Natural killer cell (primary cell): ENCODE measurements around the gene TRIM3. TPM values are rescaled to one million over a fixed set of nuclear protein-coding genes. Genes with fewer than 3 reads are reported as not detected.

Experiments used
- ATAC-seq, 3 donors: fragments of 150-1000 bp in 2 of 3; fragments of 200-7000 bp in 1 of 3; cut with Tn5 transposase; 1 replicate in 1 of 3; 2 replicates in 2 of 3; pipeline ENCODE4 v1.10.0; 2021; ENCODE audit warnings: mild to moderate bottlenecking in 2 of 3, moderate library complexity in 2 of 3
- DNase-seq, 2 donors: peaks; one replicate each; pipeline versions ENCODE4 v3.0.0 to v3.0.0-alpha.2; 2013 to 2021; ENCODE audit warnings: mixed read lengths in 1 of 2
- H3K27ac ChIP-seq: one replicate; pipeline ENCODE4 v1.5.1; 2013; ENCODE audit warnings: mild to moderate bottlenecking, low read length
- H3K27me3 ChIP-seq: one replicate; pipeline ENCODE4 v1.6.1; 2013; ENCODE audit warnings: low read length; ENCODE audit not compliant: control insufficient read depth, insufficient read depth
- H3K36me3 ChIP-seq: one replicate; pipeline ENCODE4 v1.6.1; 2013; ENCODE audit warnings: low read length; ENCODE audit not compliant: control insufficient read depth, insufficient read depth
- H3K4me1 ChIP-seq: one replicate; pipeline ENCODE4 v1.6.1; 2013; ENCODE audit warnings: low read length; ENCODE audit not compliant: control insufficient read depth, insufficient read depth
- H3K4me3 ChIP-seq: one replicate; pipeline ENCODE4 v1.5.1; 2013; ENCODE audit warnings: low read length
- H3K9me3 ChIP-seq: one replicate; pipeline ENCODE4 v1.6.1; 2013; ENCODE audit warnings: low read length; ENCODE audit not compliant: control insufficient read depth, insufficient read depth
- H3K27ac Mint-ChIP-seq, 2 donors: one replicate each; pipeline ENCODE4 v1.8.0; 2022; ENCODE audit warnings: mild to moderate bottlenecking in 2 of 2, mixed read lengths in 2 of 2, moderate library complexity in 1 of 2
- H3K27me3 Mint-ChIP-seq, 2 donors: one replicate each; pipeline ENCODE4 v1.8.0; 2022; ENCODE audit warnings: low read depth in 2 of 2, mixed read lengths in 2 of 2
- H3K36me3 Mint-ChIP-seq: one replicate; pipeline ENCODE4 v1.8.0; 2022; ENCODE audit warnings: mixed read lengths
- H3K4me1 Mint-ChIP-seq, 2 donors: one replicate each; pipeline ENCODE4 v1.8.0; 2022; ENCODE audit warnings: mixed read lengths in 2 of 2
- H3K4me3 Mint-ChIP-seq: one replicate; pipeline ENCODE4 v1.8.0; 2022; ENCODE audit warnings: mild to moderate bottlenecking, moderate library complexity, mixed read lengths
- H3K9me3 Mint-ChIP-seq, 2 donors: one replicate each; pipeline ENCODE4 v1.8.0; 2022; ENCODE audit warnings: mixed read lengths in 2 of 2
- WGBS: methylation state at CpG from one replicate; pipeline ENCODE4 v1.1.7; 2013; ENCODE audit warnings: missing lambda C conversion rate; ENCODE audit not compliant: insufficient coverage; 5-methylcytosine and 5-hydroxymethylcytosine counted together
- intact Hi-C: fragments of 100-400 bp; cut with micrococcal nuclease; formaldehyde crosslinking; loops from one replicate; pipeline ENCODE4 v1.14.2; 2022
- total RNA-seq, 4 donors: library from RNA; stranded (reverse); fragments of 120-200 nt in 1 of 4; gene quantifications; one replicate each; pipeline versions ENCODE4 v1.2.3 to v1.2.4, GENCODE V29; 2013 to 2022
- TF ChIP-seq, protein P1 (sequence below): fragments of 200-600 bp; IDR thresholded peaks from one replicate; pipeline ENCODE4 v1.8.0; 2022; ENCODE audit warnings: antibody characterized with exemption

Gene TRIM3
- total RNA-seq, 3 donors from 2014 or later (not counting 1 experiment from before 2014, with no cell fraction given), result 26.4 to 30.9 (median 26.5) TPM

GRCh38 chr11:6486256-6486655, 12.5 kb upstream of the TRIM3 start:
- no peak overlapping the region for H3K27ac ChIP-seq
- intact Hi-C loops, result no loop called here
- no peaks in the 10 kb centered on the region for H3K27me3 ChIP-seq
- Mint-ChIP-seq H3K4me3 (no peak overlapping the region), H3K27me3 (no peaks in the 10 kb centered on the region), H3K36me3 (no peaks in the 10 kb centered on the region), H3K27ac (no peak overlapping the region), H3K4me1 (peaks cover 15 to 31% of the 10 kb centered on the region in 2 donors), H3K9me3 (no peaks in the 10 kb centered on the region)
- DNase-seq (no peak), ATAC-seq (no peak)
- peaks cover 45% of the 10 kb centered on the region for H3K36me3 ChIP-seq
- H3K4me1 ChIP-seq, result peaks cover 12% of the 10 kb centered on the region
- TF ChIP-seq, protein P1, sequence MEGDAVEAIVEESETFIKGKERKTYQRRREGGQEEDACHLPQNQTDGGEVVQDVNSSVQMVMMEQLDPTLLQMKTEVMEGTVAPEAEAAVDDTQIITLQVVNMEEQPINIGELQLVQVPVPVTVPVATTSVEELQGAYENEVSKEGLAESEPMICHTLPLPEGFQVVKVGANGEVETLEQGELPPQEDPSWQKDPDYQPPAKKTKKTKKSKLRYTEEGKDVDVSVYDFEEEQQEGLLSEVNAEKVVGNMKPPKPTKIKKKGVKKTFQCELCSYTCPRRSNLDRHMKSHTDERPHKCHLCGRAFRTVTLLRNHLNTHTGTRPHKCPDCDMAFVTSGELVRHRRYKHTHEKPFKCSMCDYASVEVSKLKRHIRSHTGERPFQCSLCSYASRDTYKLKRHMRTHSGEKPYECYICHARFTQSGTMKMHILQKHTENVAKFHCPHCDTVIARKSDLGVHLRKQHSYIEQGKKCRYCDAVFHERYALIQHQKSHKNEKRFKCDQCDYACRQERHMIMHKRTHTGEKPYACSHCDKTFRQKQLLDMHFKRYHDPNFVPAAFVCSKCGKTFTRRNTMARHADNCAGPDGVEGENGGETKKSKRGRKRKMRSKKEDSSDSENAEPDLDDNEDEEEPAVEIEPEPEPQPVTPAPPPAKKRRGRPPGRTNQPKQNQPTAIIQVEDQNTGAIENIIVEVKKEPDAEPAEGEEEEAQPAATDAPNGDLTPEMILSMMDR, result no peak
- 86% methylated on average over 3 of the region's 3 CpGs for WGBS
- no peaks in the 10 kb centered on the region for H3K9me3 ChIP-seq
- H3K4me3 ChIP-seq, result no peak overlapping the region

- Mint-ChIP-seq H3K4me3 (no peak overlapping the region), H3K36me3 (no peaks in the 10 kb centered on the region), H3K4me1 (peaks cover 21 to 37% of the 10 kb centered on the region in 2 donors), H3K27ac (no peak overlapping the region), H3K9me3 (no peaks in the 10 kb centered on the region), H3K27me3 (no peaks in the 10 kb centered on the region)
- Histone ChIP-seq H3K9me3 (no peaks in the 10 kb centered on the region), H3K4me1 (peaks cover 16% of the 10 kb centered on the region), H3K4me3 (no peak overlapping the region), H3K36me3 (peaks cover 45% of the 10 kb centered on the region), H3K27me3 (no peaks in the 10 kb centered on the region), H3K27ac (no peak overlapping the region)
- DNase-seq (no peak), ATAC-seq (no peak)
- 98% methylated on average over 3 of the region's 3 CpGs for WGBS
- TF ChIP-seq, protein P1, result no peak
- intact Hi-C loops, result no loop called here
Observed at GRCh38 chr11:6485661-6486060, 11.9 kb upstream of the TRIM3 start.

DNA sequence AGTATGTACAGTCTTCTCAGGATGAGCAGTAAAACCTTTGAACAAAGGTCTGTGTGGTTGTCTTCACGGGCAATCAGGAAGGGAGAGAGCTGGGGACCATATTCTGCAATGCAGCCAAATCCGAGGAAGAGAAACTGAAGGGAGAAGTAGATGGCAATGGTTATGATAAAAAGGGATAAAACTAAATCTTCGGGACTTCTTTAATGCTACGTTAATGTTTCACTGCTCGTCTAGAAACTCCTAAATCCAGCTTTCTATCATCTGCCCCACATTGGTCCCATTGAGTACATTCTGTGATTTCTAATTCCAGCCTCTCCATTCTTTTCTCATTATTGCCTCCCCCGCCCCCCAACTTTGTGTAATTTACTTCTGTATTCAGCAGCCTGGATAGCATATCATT, 9.3 kb upstream of the TRIM3 start:
- DNase-seq (no peak), ATAC-seq (no peak)
- Histone ChIP-seq H3K9me3 (no peaks in the 10 kb centered on the region), H3K4me3 (no peak overlapping the region), H3K36me3 (peaks cover 50% of the 10 kb centered on the region), H3K4me1 (peaks cover 22% of the 10 kb centered on the region), H3K27me3 (no peaks in the 10 kb centered on the region), H3K27ac (no peak overlapping the region)
- H3K9me3 Mint-ChIP-seq, result no peaks in the 10 kb centered on the region
- peak overlapping the region; percentile 75 for H3K4me3 Mint-ChIP-seq
- intact Hi-C loops, result loop anchor here (5.0 kb wide), 2 partner anchors 281 to 796 kb away; partner anchors contain the start of genes TRIM22 and TRIM5
- no peaks in the 10 kb centered on the region for H3K27me3 Mint-ChIP-seq
- H3K36me3 Mint-ChIP-seq, result no peaks in the 10 kb centered on the region
- peaks cover 32 to 37% of the 10 kb centered on the region in 2 donors for H3K4me1 Mint-ChIP-seq
- 93% methylated on average over 6 of the region's 6 CpGs for WGBS
- TF ChIP-seq, protein P1, result no peak
- H3K27ac Mint-ChIP-seq, result peak overlapping the region; percentile 95 to 99

- ATAC-seq, result no peak
- Mint-ChIP-seq H3K9me3 (no peaks in the 10 kb centered on the region), H3K27ac (peak overlapping the region; percentile 95 to 99), H3K27me3 (no peaks in the 10 kb centered on the region), H3K36me3 (no peaks in the 10 kb centered on the region), H3K4me1 (peaks cover 32 to 37% of the 10 kb centered on the region in 2 donors), H3K4me3 (peak overlapping the region; percentile 91)
- TF ChIP-seq, protein P1, result no peak
- Histone ChIP-seq H3K27ac (peak overlapping the region; percentile 95), H3K27me3 (no peaks in the 10 kb centered on the region), H3K36me3 (peaks cover 46% of the 10 kb centered on the region), H3K4me1 (peaks cover 22% of the 10 kb centered on the region), H3K4me3 (no peak overlapping the region), H3K9me3 (no peaks in the 10 kb centered on the region)
- intact Hi-C loops, result loop anchor here (5.0 kb wide), 2 partner anchors 280 to 795 kb away; partner anchors contain the start of genes TRIM22 and TRIM5
- DNase-seq, result no peak
- 88% methylated on average over 4 of the region's 4 CpGs for WGBS
Observed at GRCh38 chr11:6482441-6482840, 8.7 kb upstream of the TRIM3 start.
